Fibroblast of pulmonary artery (primary cell): ENCODE data around the gene KLK4.

ENCODE experiments used
- DNase-seq: peaks from one replicate; pipeline ENCODE4 v3.0.0-alpha.2; 2010; ENCODE audit warnings: low read depth
- H3K4me3 ChIP-seq: replicated peaks from 2 replicates; pipeline ENCODE4 v1.5.1; 2011; ENCODE audit warnings: low read depth, mild to moderate bottlenecking, control low read depth, low read length, moderate library complexity
- TF ChIP-seq, protein P1 (sequence below): IDR thresholded peaks from 2 replicates; pipeline ENCODE4 v1.5.1; 2011; ENCODE audit warnings: mild to moderate bottlenecking, control low read depth, low read length, inconsistent platforms; ENCODE audit errors: missing control alignments

Gene KLK4

GRCh38 chr19:50857366-50857765 lies 53.8 kb downstream of the KLK4 start:
- TF ChIP-seq, protein P1, sequence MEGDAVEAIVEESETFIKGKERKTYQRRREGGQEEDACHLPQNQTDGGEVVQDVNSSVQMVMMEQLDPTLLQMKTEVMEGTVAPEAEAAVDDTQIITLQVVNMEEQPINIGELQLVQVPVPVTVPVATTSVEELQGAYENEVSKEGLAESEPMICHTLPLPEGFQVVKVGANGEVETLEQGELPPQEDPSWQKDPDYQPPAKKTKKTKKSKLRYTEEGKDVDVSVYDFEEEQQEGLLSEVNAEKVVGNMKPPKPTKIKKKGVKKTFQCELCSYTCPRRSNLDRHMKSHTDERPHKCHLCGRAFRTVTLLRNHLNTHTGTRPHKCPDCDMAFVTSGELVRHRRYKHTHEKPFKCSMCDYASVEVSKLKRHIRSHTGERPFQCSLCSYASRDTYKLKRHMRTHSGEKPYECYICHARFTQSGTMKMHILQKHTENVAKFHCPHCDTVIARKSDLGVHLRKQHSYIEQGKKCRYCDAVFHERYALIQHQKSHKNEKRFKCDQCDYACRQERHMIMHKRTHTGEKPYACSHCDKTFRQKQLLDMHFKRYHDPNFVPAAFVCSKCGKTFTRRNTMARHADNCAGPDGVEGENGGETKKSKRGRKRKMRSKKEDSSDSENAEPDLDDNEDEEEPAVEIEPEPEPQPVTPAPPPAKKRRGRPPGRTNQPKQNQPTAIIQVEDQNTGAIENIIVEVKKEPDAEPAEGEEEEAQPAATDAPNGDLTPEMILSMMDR: no peak
- no peak overlapping the region for H3K4me3 ChIP-seq
- no peak for DNase-seq
